ENCODE measurements around the gene TLR8. TPM values are rescaled to one million over a fixed set of nuclear protein-coding genes. Genes with fewer than 3 reads are reported as not detected.

Gene TLR8
- polyA plus RNA-seq, 1 of the 3 experiments (the other 2 are of a cell fraction), result not detected

- TF ChIP-seq TCF12 (IDR thresholded peaks at IDR 0.05) (0 out of 2 replicates have a peak, but pooled peaks have one; percentile 16), RFX5 (IDR thresholded peaks at IDR 0.05; ENCODE audit: low read length) (no peak), PBX3 (IDR thresholded peaks at IDR 0.05) (0 out of 2 replicates have a peak, but pooled peaks have one; percentile 3), POLR2AphosphoS5 (IDR thresholded peaks at IDR 0.05; ENCODE audit: low read depth, low read length) (no peak), IRF3 (IDR thresholded peaks at IDR 0.05; ENCODE audit: low read depth, low read length) (no peak), MAX (IDR thresholded peaks at IDR 0.05; ENCODE audit: low read depth) (peak; percentile 92), TEAD4 (IDR thresholded peaks at IDR 0.05; ENCODE audit: borderline replicate concordance, insufficient read depth) (no peak), SIN3A (IDR thresholded peaks at IDR 0.05; ENCODE audit: borderline replicate concordance, low read depth, low read length) (no peak), MEF2A (IDR thresholded peaks at IDR 0.05; ENCODE audit: borderline replicate concordance, low read depth) (no peak), CHD2 (IDR thresholded peaks at IDR 0.05; ENCODE audit: low read length, partially characterized antibody) (no peak), JUND (IDR thresholded peaks at IDR 0.05) (no peak), CTCF (IDR thresholded peaks at IDR 0.05) (no peak), SMC3 (IDR thresholded peaks at IDR 0.05; ENCODE audit: low read depth, low read length) (no peak), FOSL2 (IDR thresholded peaks at IDR 0.05; ENCODE audit: borderline replicate concordance, low read depth) (no peak), ELF1 (IDR thresholded peaks at IDR 0.05) (no peak), USF2 (IDR thresholded peaks at IDR 0.05; ENCODE audit: borderline replicate concordance, low read depth, low read length) (no peak), FOXM1 (IDR thresholded peaks at IDR 0.05; ENCODE audit: low read depth) (0 out of 2 replicates have a peak, but pooled peaks have one; percentile 13), EZH2phosphoT487 (IDR thresholded peaks at IDR 0.05; ENCODE audit: borderline replicate concordance, low read depth) (no peak), RCOR1 (IDR thresholded peaks at IDR 0.05; ENCODE audit: low read length) (no peak), GABPA (IDR thresholded peaks at IDR 0.05; ENCODE audit: low read depth) (no peak)
These were observed 49.7 kb downstream of the TLR8 start (continued) for GRCh38 chrX:12955882-12956703.

Measured in SK-N-SH (cell line).